ENCODE data around the gene RADIL. TPM values are rescaled to one million over a fixed set of nuclear protein-coding genes. Genes with fewer than 3 reads are reported as not detected.

The RADIL gene
- total and polyA plus RNA-seq, 2 of the 13 experiments (the other 11 are each of a cell fraction or from before 2014, with no cell fraction given) = 0.05 to 0.09 TPM

DNA sequence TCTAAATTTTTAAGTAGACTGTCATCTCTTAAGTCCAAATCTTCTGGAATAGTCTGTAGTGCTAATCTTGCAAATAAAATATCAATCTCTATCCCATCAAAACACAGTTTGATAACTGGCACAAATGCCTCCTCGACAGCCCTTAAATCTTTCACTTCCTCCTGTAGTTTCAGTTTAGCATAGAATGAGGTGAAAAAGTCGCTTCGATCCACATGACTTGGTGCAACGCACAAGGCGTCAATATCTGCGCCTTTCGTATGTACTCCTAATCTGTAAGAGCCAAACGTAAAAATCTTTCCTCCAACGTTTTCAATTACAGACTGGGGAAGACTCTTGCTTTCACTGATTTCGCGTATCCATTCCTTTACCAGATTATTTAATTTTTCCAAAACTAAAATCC lies 22.3 kb downstream of the RADIL start:
- intact Hi-C loops (cut with micrococcal nuclease; ENCODE audit: unreplicated experiment) = no loop called here
- no peaks in the 10 kb centered on the region for H3K79me2 ChIP-seq (ENCODE audit: insufficient read depth, low read length)
- peaks cover 0 to 28% of the 10 kb centered on the region in 2 experiments; a peak in 3 of 5 replicates for H3K27me3 ChIP-seq (ENCODE audit: control insufficient read depth in 1 of 2, insufficient read depth in 2 of 2, low read length in 2 of 2)
- CTCF ChIA-PET (ENCODE audit: low intra/inter-chr PET ratio, low total read pairs) = no interaction called here
- H3K9me3 ChIP-seq (ENCODE audit: low read length) = no peaks in the 10 kb centered on the region
- H3K27ac ChIP-seq (ENCODE audit: extremely low read length, insufficient read depth, low read length) = no peak overlapping the region
- FAIRE-seq (no peak), DNase-seq (ENCODE audit: low spot score) (no peak), ATAC-seq (no peak)
- WGBS (ENCODE audit: low lambda C conversion rate) = 70% methylated on average over 11 of the region's 11 CpGs
- POLR2A ChIA-PET = no interaction called here
- H3K4me1 ChIP-seq (ENCODE audit: insufficient read depth, low read length) = peaks cover 12% of the 10 kb centered on the region
- no TSS peak for BruUV-seq (replicated peaks)
- H3K4me2 ChIP-seq (ENCODE audit: low read depth, low read length) = no peak overlapping the region
- in situ Hi-C loops (cut with HindIII; ENCODE audit: extremely low pct_ligation_motif_present, low pct_unique_long_range_greater_than_20kb) = no loop called here
- no peaks in the 10 kb centered on the region for H3K36me3 ChIP-seq (replicated peaks in 1 of 2; ENCODE audit: control insufficient read depth in 1 of 2, insufficient read depth in 2 of 2, low read length in 2 of 2)
- no peaks in the 10 kb centered on the region for H4K20me1 ChIP-seq (ENCODE audit: insufficient read depth, low read length)
- H2AFZ ChIP-seq (ENCODE audit: low read length) = no peak overlapping the region
- H3K4me3 ChIP-seq (replicated peaks in 1 of 3; ENCODE audit: insufficient read depth in 1 of 3, low read depth in 2 of 3, low read length in 3 of 3) = no peak overlapping the region
- no peak overlapping the region for H3K9ac ChIP-seq (ENCODE audit: insufficient read depth, low read depth, low read length)
- no peak for TF ChIP-seq NFYB (CRISPR knock-in tag; IDR thresholded peaks at IDR 0.05)
- no peak for TF ChIP-seq RCOR2 (CRISPR knock-in tag; IDR thresholded peaks at IDR 0.05)
- no peak for TF ChIP-seq ZNF562 (CRISPR knock-in tag; IDR thresholded peaks at IDR 0.05; ENCODE audit: borderline replicate concordance)
- no peak for TF ChIP-seq PHF8 (CRISPR knock-in tag; IDR thresholded peaks at IDR 0.05)
- no peak for TF ChIP-seq ZNF75D (CRISPR knock-in tag; IDR thresholded peaks at IDR 0.05; ENCODE audit: borderline replicate concordance)
- TF ChIP-seq, protein P1, sequence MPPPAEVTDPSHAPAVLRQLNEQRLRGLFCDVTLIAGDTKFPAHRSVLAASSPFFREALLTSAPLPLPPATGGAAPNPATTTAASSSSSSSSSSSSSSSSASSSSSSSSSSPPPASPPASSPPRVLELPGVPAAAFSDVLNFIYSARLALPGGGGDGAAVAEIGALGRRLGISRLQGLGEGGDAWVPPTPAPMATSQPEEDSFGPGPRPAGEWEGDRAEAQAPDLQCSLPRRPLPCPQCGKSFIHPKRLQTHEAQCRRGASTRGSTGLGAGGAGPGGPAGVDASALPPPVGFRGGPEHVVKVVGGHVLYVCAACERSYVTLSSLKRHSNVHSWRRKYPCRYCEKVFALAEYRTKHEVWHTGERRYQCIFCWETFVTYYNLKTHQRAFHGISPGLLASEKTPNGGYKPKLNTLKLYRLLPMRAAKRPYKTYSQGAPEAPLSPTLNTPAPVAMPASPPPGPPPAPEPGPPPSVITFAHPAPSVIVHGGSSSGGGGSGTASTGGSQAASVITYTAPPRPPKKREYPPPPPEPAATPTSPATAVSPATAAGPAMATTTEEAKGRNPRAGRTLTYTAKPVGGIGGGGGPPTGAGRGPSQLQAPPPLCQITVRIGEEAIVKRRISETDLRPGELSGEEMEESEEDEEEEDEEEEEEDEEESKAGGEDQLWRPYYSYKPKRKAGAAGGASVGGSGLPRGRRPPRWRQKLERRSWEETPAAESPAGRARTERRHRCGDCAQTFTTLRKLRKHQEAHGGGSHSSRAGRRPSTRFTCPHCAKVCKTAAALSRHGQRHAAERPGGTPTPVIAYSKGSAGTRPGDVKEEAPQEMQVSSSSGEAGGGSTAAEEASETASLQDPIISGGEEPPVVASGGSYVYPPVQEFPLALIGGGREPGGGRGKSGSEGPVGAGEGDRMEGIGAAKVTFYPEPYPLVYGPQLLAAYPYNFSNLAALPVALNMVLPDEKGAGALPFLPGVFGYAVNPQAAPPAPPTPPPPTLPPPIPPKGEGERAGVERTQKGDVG (CRISPR knock-in tag; IDR thresholded peaks at IDR 0.05; ENCODE audit: borderline replicate concordance) = no peak
- TF ChIP-seq CBX2 (IDR thresholded peaks at IDR 0.05; ENCODE audit: low read depth, low read length) = no peak
- TF ChIP-seq CBX2 (CRISPR knock-in tag; IDR thresholded peaks at IDR 0.05; ENCODE audit: low read depth) = no peak
- TF ChIP-seq NKX3-1 (CRISPR knock-in tag; IDR thresholded peaks at IDR 0.05) = no peak
- TF ChIP-seq ZBTB7A (CRISPR knock-in tag; IDR thresholded peaks at IDR 0.05) = no peak
- TF ChIP-seq NR1H2 (CRISPR knock-in tag; IDR thresholded peaks at IDR 0.05; ENCODE audit: borderline replicate concordance, low read depth) = no peak
- no peak for TF ChIP-seq ZNF180 (CRISPR knock-in tag; IDR thresholded peaks at IDR 0.05; ENCODE audit: borderline replicate concordance, low read depth)
